Heart left ventricle (tissue), 13 donors: ENCODE data around the gene MTPN.

Experiments used
- POLR2A ChIP-seq, 2 donors: fragments of 450-650 bp; IDR thresholded peaks; one replicate each; pipeline ENCODE4 v1.6.1; 2017; ENCODE audit warnings: antibody characterized with exemption in 2 of 2, mild to moderate bottlenecking in 2 of 2, moderate library complexity in 2 of 2
- TF ChIP-seq, protein P1 (sequence below), 12 donors: fragments of 200-600 bp; sonication (generic) in 4 of 12; IDR thresholded peaks; one replicate each; pipeline versions ENCODE4 v1.5.0 to v1.8.0; 2018 to 2022; ENCODE audit warnings: antibody characterized with exemption in 12 of 12, mild to moderate bottlenecking in 5 of 12
- donor health status: ischemic (EF 13 %, LVEDD 7.1; RV severe dilation, severe dysfunction).
- donor health status: DM: no; HTN: yes; CAD: no.
- donor health status: DM: no; HTN: no; CAD: no.
- donor health status: ischemic (EF 25% LVEDD 6.9; RV normal size, moderate dysfunction).
- donor health status: ischemic (EF 25% LVEDD 5.7; RV mildly dilated, moderate dysfunction).
- donor health status: ischemic (EF 35%, LVEDD 5.7; RV mildly dilated, moderate dysfunction).
- donor health status: nonischemic (EF 11% LVEDD 7.7; RV severe dilation, severe dysfunction).
- donor health status: DM: yes; HTN: yes; CAD: no.
- donor health status: PGD.
- donor health status: ischemic (EF 29% LVEDD 5.4; RV normal size, mild dysfunction).
- donor health status: nonischemic (EF 23%, LVEDD 6.1; RV moderate dilation, normal function).

GRCh38 chr7:135900065-135900546 is 77.1 kb downstream of the MTPN start:
- TF ChIP-seq, protein P1, sequence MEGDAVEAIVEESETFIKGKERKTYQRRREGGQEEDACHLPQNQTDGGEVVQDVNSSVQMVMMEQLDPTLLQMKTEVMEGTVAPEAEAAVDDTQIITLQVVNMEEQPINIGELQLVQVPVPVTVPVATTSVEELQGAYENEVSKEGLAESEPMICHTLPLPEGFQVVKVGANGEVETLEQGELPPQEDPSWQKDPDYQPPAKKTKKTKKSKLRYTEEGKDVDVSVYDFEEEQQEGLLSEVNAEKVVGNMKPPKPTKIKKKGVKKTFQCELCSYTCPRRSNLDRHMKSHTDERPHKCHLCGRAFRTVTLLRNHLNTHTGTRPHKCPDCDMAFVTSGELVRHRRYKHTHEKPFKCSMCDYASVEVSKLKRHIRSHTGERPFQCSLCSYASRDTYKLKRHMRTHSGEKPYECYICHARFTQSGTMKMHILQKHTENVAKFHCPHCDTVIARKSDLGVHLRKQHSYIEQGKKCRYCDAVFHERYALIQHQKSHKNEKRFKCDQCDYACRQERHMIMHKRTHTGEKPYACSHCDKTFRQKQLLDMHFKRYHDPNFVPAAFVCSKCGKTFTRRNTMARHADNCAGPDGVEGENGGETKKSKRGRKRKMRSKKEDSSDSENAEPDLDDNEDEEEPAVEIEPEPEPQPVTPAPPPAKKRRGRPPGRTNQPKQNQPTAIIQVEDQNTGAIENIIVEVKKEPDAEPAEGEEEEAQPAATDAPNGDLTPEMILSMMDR (IDR thresholded peaks at IDR 0.05) = no peak
- TF ChIP-seq POLR2A (IDR thresholded peaks at IDR 0.05) = no peak
